ENCODE data around the gene MYO5A.

Gene MYO5A

GRCh38 chr15:52308446-52309153 lies 220.1 kb downstream of the MYO5A start:
- H3K27me3 ChIP-seq (ENCODE audit: control insufficient read depth in 5 of 5, insufficient read depth in 4 of 5, low read length in 5 of 5): no peaks in the 10 kb centered on the region
- no peaks in the 10 kb centered on the region for H3K9me3 ChIP-seq (ENCODE audit: control insufficient read depth in 5 of 5, low read length in 5 of 5)
- H3K4me3 ChIP-seq (ENCODE audit: low read depth in 1 of 5, low read length in 5 of 5): no peak overlapping the region
- H3K9ac ChIP-seq (ENCODE audit: low read length in 5 of 5): no peak overlapping the region
- H3K4me1 ChIP-seq (ENCODE audit: control insufficient read depth in 5 of 5, insufficient read depth in 5 of 5, low read length in 5 of 5): peaks cover 0 to 8% (median 5%) of the 10 kb centered on the region in 5 donors
- H3K36me3 ChIP-seq (ENCODE audit: control insufficient read depth in 5 of 5, insufficient read depth in 5 of 5, low read length in 5 of 5): peaks cover 15 to 32% (median 19%) of the 10 kb centered on the region in 5 donors
- no peak overlapping the region for H3K27ac ChIP-seq (ENCODE audit: low read depth, low read length)

- H3K9me3 ChIP-seq (ENCODE audit: control insufficient read depth in 5 of 5, low read length in 5 of 5): no peaks in the 10 kb centered on the region
- no peaks in the 10 kb centered on the region for H3K27me3 ChIP-seq (ENCODE audit: control insufficient read depth in 5 of 5, insufficient read depth in 4 of 5, low read length in 5 of 5)
- H3K4me3 ChIP-seq (ENCODE audit: low read depth in 1 of 5, low read length in 5 of 5): no peak overlapping the region
- H3K36me3 ChIP-seq (ENCODE audit: control insufficient read depth in 5 of 5, insufficient read depth in 5 of 5, low read length in 5 of 5): peaks cover 8 to 25% (median 11%) of the 10 kb centered on the region in 5 donors
- no peak overlapping the region for H3K27ac ChIP-seq (ENCODE audit: low read depth, low read length)
- no peak overlapping the region for H3K9ac ChIP-seq (ENCODE audit: low read length in 5 of 5)
- peaks cover 0 to 15% (median 5%) of the 10 kb centered on the region in 5 donors for H3K4me1 ChIP-seq (ENCODE audit: control insufficient read depth in 5 of 5, insufficient read depth in 5 of 5, low read length in 5 of 5)
Observed at GRCh38 chr15:52307847-52308246, 220.8 kb downstream of the MYO5A start.

GRCh38 chr15:52306270-52306669 lies 222.4 kb downstream of the MYO5A start:
- no peaks in the 10 kb centered on the region for H3K27me3 ChIP-seq (ENCODE audit: control insufficient read depth in 5 of 5, insufficient read depth in 4 of 5, low read length in 5 of 5)
- no peak overlapping the region for H3K4me3 ChIP-seq (ENCODE audit: low read depth in 1 of 5, low read length in 5 of 5)
- peaks cover 0 to 18% (median 5%) of the 10 kb centered on the region in 5 donors for H3K4me1 ChIP-seq (ENCODE audit: control insufficient read depth in 5 of 5, insufficient read depth in 5 of 5, low read length in 5 of 5)
- no peak overlapping the region for H3K9ac ChIP-seq (ENCODE audit: low read length in 5 of 5)
- H3K27ac ChIP-seq (ENCODE audit: low read depth, low read length): no peak overlapping the region
- H3K9me3 ChIP-seq (ENCODE audit: control insufficient read depth in 5 of 5, low read length in 5 of 5): no peaks in the 10 kb centered on the region
- peaks cover 1 to 20% (median 11%) of the 10 kb centered on the region in 5 donors for H3K36me3 ChIP-seq (ENCODE audit: control insufficient read depth in 5 of 5, insufficient read depth in 5 of 5, low read length in 5 of 5)

GRCh38 chr15:52303093-52303772 lies 225.4 kb downstream of the MYO5A start:
- Histone ChIP-seq H3K4me1 (ENCODE audit: control insufficient read depth in 5 of 5, insufficient read depth in 5 of 5, low read length in 5 of 5) (peaks cover 0 to 11% (median 0%) of the 10 kb centered on the region in 5 donors), H3K27me3 (ENCODE audit: control insufficient read depth in 5 of 5, insufficient read depth in 4 of 5, low read length in 5 of 5) (no peaks in the 10 kb centered on the region), H3K4me3 (ENCODE audit: low read depth in 1 of 5, low read length in 5 of 5) (no peak overlapping the region), H3K9ac (ENCODE audit: low read length in 5 of 5) (no peak overlapping the region), H3K27ac (ENCODE audit: low read depth, low read length) (no peak overlapping the region), H3K36me3 (ENCODE audit: control insufficient read depth in 5 of 5, insufficient read depth in 5 of 5, low read length in 5 of 5) (no peaks in the 10 kb centered on the region), H3K9me3 (ENCODE audit: control insufficient read depth in 5 of 5, low read length in 5 of 5) (peaks cover 0 to 3% (median 0%) of the 10 kb centered on the region in 5 donors)

- Histone ChIP-seq H3K36me3 (ENCODE audit: control insufficient read depth in 5 of 5, insufficient read depth in 5 of 5, low read length in 5 of 5) (no peaks in the 10 kb centered on the region), H3K9me3 (ENCODE audit: control insufficient read depth in 5 of 5, low read length in 5 of 5) (peaks cover 0 to 3% (median 0%) of the 10 kb centered on the region in 5 donors), H3K9ac (ENCODE audit: low read length in 5 of 5) (no peak overlapping the region), H3K4me1 (ENCODE audit: control insufficient read depth in 5 of 5, insufficient read depth in 5 of 5, low read length in 5 of 5) (peaks cover 0 to 12% (median 0%) of the 10 kb centered on the region in 5 donors), H3K4me3 (ENCODE audit: low read depth in 1 of 5, low read length in 5 of 5) (no peak overlapping the region), H3K27ac (ENCODE audit: low read depth, low read length) (no peak overlapping the region), H3K27me3 (ENCODE audit: control insufficient read depth in 5 of 5, insufficient read depth in 4 of 5, low read length in 5 of 5) (no peaks in the 10 kb centered on the region)
Observed at GRCh38 chr15:52301265-52301847, 227.3 kb downstream of the MYO5A start.

GRCh38 chr15:52295421-52296001 lies 233.2 kb downstream of the MYO5A start, which contains the start of gene MYO5C:
Gene MYO5C (minus strand): TSS chr15:52295804. CDS start chr15:52295636, 168 bp downstream.
- Histone ChIP-seq H3K9ac (ENCODE audit: low read length in 5 of 5) (peak within 1 kb of the TSS in 3 of 5 donors; percentile 11 to 66 (median 30)), H3K9me3 (ENCODE audit: control insufficient read depth in 5 of 5, low read length in 5 of 5) (peaks cover 0 to 2% (median 0%) of the 10 kb centered on the region in 5 donors), H3K4me3 (ENCODE audit: low read depth in 1 of 5, low read length in 5 of 5) (peak within 1 kb of the TSS; percentile 29 to 70 (median 61)), H3K36me3 (ENCODE audit: control insufficient read depth in 5 of 5, insufficient read depth in 5 of 5, low read length in 5 of 5) (no peaks in the 10 kb centered on the region), H3K27me3 (ENCODE audit: control insufficient read depth in 5 of 5, insufficient read depth in 4 of 5, low read length in 5 of 5) (peaks cover 4 to 20% (median 15%) of the 10 kb centered on the region in 5 donors), H3K4me1 (ENCODE audit: control insufficient read depth in 5 of 5, insufficient read depth in 5 of 5, low read length in 5 of 5) (peaks cover 2 to 25% (median 13%) of the 10 kb centered on the region in 5 donors), H3K27ac (ENCODE audit: low read depth, low read length) (peak within 1 kb of the TSS; percentile 50)

GRCh38 chr15:52294881-52295420 lies 233.7 kb downstream of the MYO5A start:
- H3K4me3 ChIP-seq (ENCODE audit: low read depth in 1 of 5, low read length in 5 of 5): peak overlapping the region; percentile 29 to 70 (median 61)
- H3K27ac ChIP-seq (ENCODE audit: low read depth, low read length): peak overlapping the region; percentile 50
- H3K9me3 ChIP-seq (ENCODE audit: control insufficient read depth in 5 of 5, low read length in 5 of 5): no peaks in the 10 kb centered on the region
- H3K9ac ChIP-seq (ENCODE audit: low read length in 5 of 5): peak overlapping the region in 3 of 5 donors; percentile 11 to 66 (median 30)
- peaks cover 2 to 29% (median 13%) of the 10 kb centered on the region in 5 donors for H3K4me1 ChIP-seq (ENCODE audit: control insufficient read depth in 5 of 5, insufficient read depth in 5 of 5, low read length in 5 of 5)
- H3K36me3 ChIP-seq (ENCODE audit: control insufficient read depth in 5 of 5, insufficient read depth in 5 of 5, low read length in 5 of 5): no peaks in the 10 kb centered on the region
- H3K27me3 ChIP-seq (ENCODE audit: control insufficient read depth in 5 of 5, insufficient read depth in 4 of 5, low read length in 5 of 5): peaks cover 4 to 20% (median 15%) of the 10 kb centered on the region in 5 donors

- H3K9ac ChIP-seq (ENCODE audit: low read length in 5 of 5): no peak overlapping the region
Observed at GRCh38 chr15:52292780-52293392, 235.8 kb downstream of the MYO5A start.

GRCh38 chr15:52291204-52291603 lies 237.5 kb downstream of the MYO5A start:
- Histone ChIP-seq H3K36me3 (ENCODE audit: control insufficient read depth in 5 of 5, insufficient read depth in 5 of 5, low read length in 5 of 5) (no peaks in the 10 kb centered on the region), H3K9ac (ENCODE audit: low read length in 5 of 5) (no peak overlapping the region), H3K27ac (ENCODE audit: low read depth, low read length) (no peak overlapping the region), H3K4me1 (ENCODE audit: control insufficient read depth in 5 of 5, insufficient read depth in 5 of 5, low read length in 5 of 5) (peaks cover 2 to 44% (median 13%) of the 10 kb centered on the region in 5 donors), H3K9me3 (ENCODE audit: control insufficient read depth in 5 of 5, low read length in 5 of 5) (no peaks in the 10 kb centered on the region), H3K4me3 (ENCODE audit: low read depth in 1 of 5, low read length in 5 of 5) (no peak overlapping the region), H3K27me3 (ENCODE audit: control insufficient read depth in 5 of 5, insufficient read depth in 4 of 5, low read length in 5 of 5) (peaks cover 4 to 20% (median 15%) of the 10 kb centered on the region in 5 donors)

More at GRCh38 chr15:52292780-52293392, 235.8 kb downstream of the MYO5A start:
- H3K9me3 ChIP-seq (ENCODE audit: control insufficient read depth in 5 of 5, low read length in 5 of 5): no peaks in the 10 kb centered on the region
- H3K4me3 ChIP-seq (ENCODE audit: low read depth in 1 of 5, low read length in 5 of 5): no peak overlapping the region
- peaks cover 2 to 46% (median 13%) of the 10 kb centered on the region in 5 donors for H3K4me1 ChIP-seq (ENCODE audit: control insufficient read depth in 5 of 5, insufficient read depth in 5 of 5, low read length in 5 of 5)
- peaks cover 4 to 20% (median 15%) of the 10 kb centered on the region in 5 donors for H3K27me3 ChIP-seq (ENCODE audit: control insufficient read depth in 5 of 5, insufficient read depth in 4 of 5, low read length in 5 of 5)
- H3K36me3 ChIP-seq (ENCODE audit: control insufficient read depth in 5 of 5, insufficient read depth in 5 of 5, low read length in 5 of 5): no peaks in the 10 kb centered on the region
- no peak overlapping the region for H3K27ac ChIP-seq (ENCODE audit: low read depth, low read length)

All from subcutaneous abdominal adipose tissue (tissue), 5 donors.